NB4 (cell line): ENCODE results near the gene SH3GL1.

Source experiments
- DNase-seq: peaks from one replicate; pipeline ENCODE4 v3.0.0; 2010; ENCODE audit warnings: low read depth
- H3K4me3 ChIP-seq: one replicate; pipeline ENCODE4 v1.5.1; 2011; ENCODE audit warnings: mild to moderate bottlenecking, low read depth, low read length, moderate library complexity
- MAX ChIP-seq: IDR thresholded peaks from 2 replicates; pipeline ENCODE4 v1.6.1; 2011; ENCODE audit warnings: low read depth, low read length
- MYC ChIP-seq: IDR thresholded peaks from 2 replicates; pipeline ENCODE4 v1.6.1; 2011; ENCODE audit warnings: low read depth, low read length
- POLR2A ChIP-seq: IDR thresholded peaks from 2 replicates; pipeline ENCODE4 v1.6.1; 2011; ENCODE audit warnings: mild to moderate bottlenecking; ENCODE audit not compliant: insufficient read length; ENCODE audit errors: extremely low read depth
- TF ChIP-seq, protein P1 (sequence below): IDR thresholded peaks from one replicate; pipeline ENCODE4 v1.5.1; 2012; ENCODE audit warnings: low read depth, low read length

SH3GL1 gene

DNA sequence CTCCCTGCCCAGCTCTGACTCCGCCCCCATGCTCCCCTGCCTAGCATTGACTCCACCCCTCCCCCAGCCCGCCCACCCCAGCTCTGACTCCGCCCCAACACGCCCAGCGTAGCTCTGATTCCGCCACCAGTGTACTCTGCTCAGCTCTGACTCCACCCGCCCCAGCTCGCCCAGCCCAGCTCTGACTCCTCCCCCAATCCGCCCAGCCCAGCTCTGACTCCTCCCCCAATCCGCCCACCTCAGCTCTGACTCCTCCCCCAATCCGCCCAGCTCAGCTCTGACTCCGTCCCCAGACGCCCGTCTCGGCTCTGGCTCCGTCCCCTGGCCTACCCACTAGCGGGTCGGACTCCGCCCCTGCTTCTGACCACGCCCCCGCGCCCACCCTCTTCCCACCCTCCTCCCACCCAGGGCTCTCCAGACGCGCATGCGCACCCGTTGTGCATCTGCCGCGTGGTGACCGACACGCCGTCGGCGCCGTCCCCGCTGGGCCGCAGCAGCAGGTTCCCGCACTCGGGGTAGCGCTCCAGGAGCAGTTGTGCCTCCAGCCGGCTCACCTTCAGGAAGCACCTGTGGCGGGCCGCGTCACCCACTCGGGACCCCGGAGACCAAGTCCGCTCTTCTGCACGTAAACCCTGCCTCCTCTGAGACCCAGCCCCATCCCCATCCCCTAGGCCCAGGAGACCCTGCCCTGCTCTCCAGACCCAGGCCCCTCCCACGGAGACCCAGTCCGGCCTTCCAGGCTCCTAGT is 71.9 kb downstream of the SH3GL1 start:
- peak; percentile 93 for DNase-seq
- peak overlapping the region; percentile 62 for H3K4me3 ChIP-seq
- TF ChIP-seq POLR2A (peak; percentile 80), MYC (peak; percentile 94), MAX (peak; percentile 81)
- TF ChIP-seq, protein P1, sequence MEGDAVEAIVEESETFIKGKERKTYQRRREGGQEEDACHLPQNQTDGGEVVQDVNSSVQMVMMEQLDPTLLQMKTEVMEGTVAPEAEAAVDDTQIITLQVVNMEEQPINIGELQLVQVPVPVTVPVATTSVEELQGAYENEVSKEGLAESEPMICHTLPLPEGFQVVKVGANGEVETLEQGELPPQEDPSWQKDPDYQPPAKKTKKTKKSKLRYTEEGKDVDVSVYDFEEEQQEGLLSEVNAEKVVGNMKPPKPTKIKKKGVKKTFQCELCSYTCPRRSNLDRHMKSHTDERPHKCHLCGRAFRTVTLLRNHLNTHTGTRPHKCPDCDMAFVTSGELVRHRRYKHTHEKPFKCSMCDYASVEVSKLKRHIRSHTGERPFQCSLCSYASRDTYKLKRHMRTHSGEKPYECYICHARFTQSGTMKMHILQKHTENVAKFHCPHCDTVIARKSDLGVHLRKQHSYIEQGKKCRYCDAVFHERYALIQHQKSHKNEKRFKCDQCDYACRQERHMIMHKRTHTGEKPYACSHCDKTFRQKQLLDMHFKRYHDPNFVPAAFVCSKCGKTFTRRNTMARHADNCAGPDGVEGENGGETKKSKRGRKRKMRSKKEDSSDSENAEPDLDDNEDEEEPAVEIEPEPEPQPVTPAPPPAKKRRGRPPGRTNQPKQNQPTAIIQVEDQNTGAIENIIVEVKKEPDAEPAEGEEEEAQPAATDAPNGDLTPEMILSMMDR: no peak

GRCh38 chr19:4327877-4328242 is 72.5 kb downstream of the SH3GL1 start:
- no peak for DNase-seq
- peak overlapping the region; percentile 25 for H3K4me3 ChIP-seq

DNA sequence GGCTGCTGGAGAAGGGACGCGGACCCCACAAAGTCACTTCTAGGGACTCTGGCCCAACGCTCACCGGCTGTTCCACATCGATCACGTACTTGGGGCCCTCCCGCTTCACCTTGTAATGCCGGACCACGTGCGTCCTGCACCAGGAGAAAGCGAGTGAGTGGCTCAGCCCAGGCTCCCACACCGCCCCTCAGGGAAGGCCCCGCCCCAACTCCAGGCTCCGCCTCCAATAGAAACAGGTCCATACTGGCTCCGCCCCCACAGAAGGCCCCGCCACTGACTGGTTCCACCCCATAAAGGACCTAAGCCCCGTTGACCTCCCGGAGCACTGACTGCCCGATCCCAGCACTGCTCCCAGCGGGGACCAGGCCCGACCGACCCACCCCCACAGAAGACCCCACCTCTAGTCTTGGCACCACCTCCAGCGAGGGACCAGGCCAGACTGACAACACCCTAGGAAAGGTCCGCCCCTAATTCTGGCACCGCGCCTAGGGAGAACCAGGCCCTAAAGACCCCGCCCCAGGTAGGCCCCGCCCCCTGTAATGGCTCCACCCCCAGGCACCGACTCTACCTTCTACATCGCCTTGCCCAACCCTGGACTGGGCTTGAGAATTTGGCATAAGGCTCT is 73.0 kb downstream of the SH3GL1 start:
- peak; percentile 37 for DNase-seq
- no peak overlapping the region for H3K4me3 ChIP-seq
- TF ChIP-seq POLR2A (no peak), MAX (no peak), MYC (no peak)
- TF ChIP-seq, protein P1: no peak

More at GRCh38 chr19:4327877-4328242, 72.5 kb downstream of the SH3GL1 start:
- TF ChIP-seq, protein P1: no peak
- TF ChIP-seq POLR2A: no peak
- no peak for TF ChIP-seq MAX
- no peak for TF ChIP-seq MYC

- H3K4me3 ChIP-seq: no peak overlapping the region
- TF ChIP-seq MAX (no peak), MYC (no peak), POLR2A (no peak)
- TF ChIP-seq, protein P1: no peak
- peak; percentile 25 for DNase-seq
These were observed 73.5 kb downstream of the SH3GL1 start for GRCh38 chr19:4326837-4327251.

DNA sequence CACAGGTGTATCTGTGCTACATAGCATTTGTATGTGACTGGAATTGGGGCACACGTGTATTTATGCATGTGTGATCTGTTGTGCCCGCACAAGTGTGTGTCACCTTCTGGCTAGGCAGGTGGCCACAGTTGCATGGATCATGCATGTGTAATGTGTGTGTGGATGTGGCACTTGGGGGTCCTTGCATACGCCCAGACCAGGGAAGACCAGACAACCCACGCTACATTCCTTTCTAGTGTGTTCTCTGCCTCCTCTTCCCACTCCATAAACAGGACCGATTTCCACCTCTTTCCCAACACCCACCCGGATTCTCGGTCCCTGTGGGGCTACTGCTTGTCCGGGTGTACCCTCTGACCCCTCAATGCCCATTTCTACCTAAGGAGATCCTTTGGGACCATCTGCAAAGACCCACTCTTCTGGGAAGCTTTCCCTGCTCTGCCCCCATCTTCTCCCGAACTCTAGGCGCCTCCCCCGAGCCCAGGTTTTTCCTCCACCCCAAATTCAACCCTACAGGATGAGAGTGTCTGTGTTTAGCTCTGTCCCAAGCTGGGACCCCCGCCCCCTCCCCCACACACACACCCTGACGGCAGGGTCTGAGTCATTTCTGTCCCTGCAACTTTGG is 74.0 kb downstream of the SH3GL1 start:
- TF ChIP-seq MAX (no peak), MYC (no peak), POLR2A (no peak)
- TF ChIP-seq, protein P1: no peak
- no peak overlapping the region for H3K4me3 ChIP-seq
- no peak for DNase-seq
